HepG2 (cell line): ENCODE measurements around the gene ARCN1. TPM values are rescaled to one million over a fixed set of nuclear protein-coding genes. Genes with fewer than 3 reads are reported as not detected.
A peak's percentile ranks its signal among the peaks of the same experiment; 100 is the strongest.

Experiments used
- ATAC-seq: fragments of 200-7000 bp; cut with Tn5 transposase; 3 replicates; pipeline ENCODE4 v1.9.1; 2020; ENCODE audit warnings: mild to moderate bottlenecking, moderate library complexity
- BruUV-seq: library from RNA; stranded (reverse); fragments of 400-500 nt; replicated peaks from 2 replicates; lab custom pipeline; 2021; lab: Mats Ljungman, UMichigan
- CTCF ChIA-PET: fragments of 300-600 bp; formaldehyde crosslinking; extraction: SDS; loops from one replicate; lab custom pipeline; 2021; ENCODE audit warnings: low total read pairs, inconsistent platforms, low intra/inter-chr PET ratio; lab: Yijun Ruan, JAX
- POLR2A ChIA-PET: fragments of 350-600 bp; sonication (Branson Sonifier 250); formaldehyde crosslinking; loops from one replicate; lab custom pipeline; 2020; ENCODE audit warnings: antibody characterized with exemption, inconsistent platforms; lab: Yijun Ruan, JAX
- DNase-seq: peaks from one replicate; pipeline ENCODE4 v3.0.0-alpha.2; 2015; ENCODE audit warnings: low spot score
- FAIRE-seq: peaks from 3 replicates; lab custom pipeline; 2011; peaks lifted over from hg19 to GRCh38; lab: Jason Lieb, UNC
- H2AFZ ChIP-seq: one replicate; pipeline ENCODE4 v1.6.1; 2011; ENCODE audit warnings: low read length, inconsistent platforms
- H3K27ac ChIP-seq: fragments of 300-600 bp; 3 replicates; pipeline ENCODE4 v1.8.0; 2011; ENCODE audit warnings: mixed run types, mild to moderate bottlenecking, mixed read lengths, low read length, inconsistent platforms; ENCODE audit not compliant: insufficient read depth; ENCODE audit errors: extremely low read length
- H3K27me3 ChIP-seq, 2 experiments: fragments of 200-600 bp in 1 of 2; 2 replicates in 1 of 2; 3 replicates in 1 of 2; pipeline versions ENCODE4 v1.6.0 to v1.8.0; 2011; ENCODE audit warnings: low read length in 2 of 2, mild to moderate bottlenecking in 2 of 2, moderate library complexity in 2 of 2, inconsistent platforms in 1 of 2; ENCODE audit not compliant: insufficient read depth in 2 of 2, control insufficient read depth in 1 of 2
- H3K36me3 ChIP-seq, 2 experiments: fragments of 200-600 bp in 1 of 2; replicated peaks in 1 of 2; 2 replicates in 1 of 2; 3 replicates in 1 of 2; pipeline versions ENCODE4 v1.5.1 to v1.8.0; 2011; ENCODE audit warnings: low read length in 2 of 2, inconsistent platforms in 1 of 2; ENCODE audit not compliant: insufficient read depth in 2 of 2, control insufficient read depth in 1 of 2
- H3K4me1 ChIP-seq: 2 replicates; pipeline ENCODE4 v1.5.1; 2012; ENCODE audit warnings: low read length, inconsistent platforms; ENCODE audit not compliant: insufficient read depth
- H3K4me2 ChIP-seq: 2 replicates; pipeline ENCODE4 v1.6.0; 2011; ENCODE audit warnings: low read depth, low read length, inconsistent platforms
- H3K4me3 ChIP-seq, 3 experiments: fragments of 200-600 bp in 1 of 3; sonication (generic), shearing (Covaris generic) in 1 of 3; replicated peaks in 1 of 3; 2 replicates each; pipeline ENCODE4 v1.5.1; 2011 to 2016; ENCODE audit warnings: low read length in 3 of 3, inconsistent platforms in 2 of 3, low read depth in 2 of 3, mild to moderate bottlenecking in 2 of 3, control low read depth in 1 of 3, mixed read lengths in 1 of 3; ENCODE audit not compliant: insufficient read depth in 1 of 3
- H3K79me2 ChIP-seq: one replicate; pipeline ENCODE4 v1.6.1; 2011; ENCODE audit warnings: low read length, inconsistent platforms; ENCODE audit not compliant: insufficient read depth
- H3K9ac ChIP-seq: 2 replicates; pipeline ENCODE4 v1.6.0; 2011; ENCODE audit warnings: mild to moderate bottlenecking, low read depth, low read length, inconsistent platforms; ENCODE audit not compliant: insufficient read depth
- H3K9me3 ChIP-seq: 2 replicates; pipeline ENCODE4 v1.5.1; 2012; ENCODE audit warnings: mild to moderate bottlenecking, low read length
- H4K20me1 ChIP-seq: 2 replicates; pipeline ENCODE4 v1.6.0; 2011; ENCODE audit warnings: inconsistent platforms, mild to moderate bottlenecking, low read length, moderate library complexity; ENCODE audit not compliant: insufficient read depth
- MED8 ChIP-seq: sonication (generic); formaldehyde crosslinking; IDR thresholded peaks from 2 replicates; pipeline ENCODE4 v1.8.1; 2023; ENCODE audit warnings: mild to moderate bottlenecking, missing genetic modification reagents; ENCODE audit not compliant: insufficient replicate concordance
- ZMYM4 ChIP-seq: sonication (generic); formaldehyde crosslinking; IDR thresholded peaks from 2 replicates; pipeline ENCODE4 v1.8.1; 2023; ENCODE audit warnings: mild to moderate bottlenecking, missing genetic modification reagents
- ZNF652 ChIP-seq: IDR thresholded peaks from 2 replicates; pipeline ENCODE4 v1.6.1; 2016; ENCODE audit warnings: low read depth, borderline replicate concordance
- WGBS: methylation state at CpG from one replicate; pipeline ENCODE4 v1.1.6; 2017; ENCODE audit warnings: low lambda C conversion rate; 5-methylcytosine and 5-hydroxymethylcytosine counted together
- in situ Hi-C: cut with HindIII; loops from 2 replicates; pipeline ENCODE4 v1.10.0; 2017; ENCODE audit warnings: low pct_unique_long_range_greater_than_20kb; ENCODE audit not compliant: extremely low pct_ligation_motif_present
- intact Hi-C: fragments of 100-400 bp; cut with micrococcal nuclease; formaldehyde crosslinking; loops from one replicate; pipeline ENCODE4 v1.10.0; 2022; ENCODE audit not compliant: unreplicated experiment
- polyA plus RNA-seq, 8 experiments: library from polyadenylated mRNA; depleted of rRNA in 3 of 8; stranded (reverse) in 7 of 8; unstranded in 1 of 8; fragments of >200 nt; fragmentation: Illumina TruSeq in 4 of 8; extraction: Trizol in 4 of 8; gene quantifications; 2 replicates each; pipeline versions ENCODE4 v1.2.1 to v1.2.3, GENCODE V29; 2011 to 2016; ENCODE audit warnings: low read depth in 4 of 8, missing spikeins in 1 of 8, mixed read lengths in 1 of 8; ENCODE audit not compliant: insufficient read depth in 1 of 8
- total RNA-seq, 5 experiments: library from RNA; depleted of rRNA; stranded (reverse); fragments of >200 nt; fragmentation: Illumina TruSeq; extraction: Trizol; gene quantifications; 2 replicates each; pipeline ENCODE4 v1.2.3, GENCODE V29; 2016; ENCODE audit warnings: low read depth in 1 of 5
- TF ChIP-seq, protein P1 (sequence below): sonication (generic); formaldehyde crosslinking; IDR thresholded peaks from 2 replicates; pipeline ENCODE4 v1.5.0; 2020; ENCODE audit warnings: mild to moderate bottlenecking, missing genetic modification reagents
- TF ChIP-seq, protein P2 (sequence below): sonication (generic); formaldehyde crosslinking; IDR thresholded peaks from 2 replicates; pipeline ENCODE4 v1.8.0; 2022; ENCODE audit warnings: mild to moderate bottlenecking, missing genetic modification reagents; ENCODE audit not compliant: insufficient replicate concordance
- TF ChIP-seq, protein P3 (sequence below): conservative IDR thresholded peaks from 2 replicates; pipeline ENCODE4 v1.6.1; 2018; ENCODE audit warnings: missing genetic modification reagents
- TF ChIP-seq, protein P4 (sequence below): sonication (generic); formaldehyde crosslinking; IDR thresholded peaks from 2 replicates; pipeline ENCODE4 v1.4.0; 2020; ENCODE audit warnings: missing genetic modification reagents
- TF ChIP-seq, protein P5 (sequence below), 2 experiments: sonication (generic) in 1 of 2; formaldehyde crosslinking in 1 of 2; IDR thresholded peaks; 2 replicates each; pipeline versions ENCODE4 v1.5.1 to v1.6.1; 2011 to 2020; ENCODE audit warnings: borderline replicate concordance in 1 of 2, low read depth in 1 of 2, low read length in 1 of 2, mild to moderate bottlenecking in 1 of 2, missing genetic modification reagents in 1 of 2, moderate library complexity in 1 of 2

Gene ARCN1
- total and polyA plus RNA-seq, 2 of the 13 experiments (the other 11 are each of a cell fraction or from before 2014, with no cell fraction given) = 148 to 200 TPM

DNA sequence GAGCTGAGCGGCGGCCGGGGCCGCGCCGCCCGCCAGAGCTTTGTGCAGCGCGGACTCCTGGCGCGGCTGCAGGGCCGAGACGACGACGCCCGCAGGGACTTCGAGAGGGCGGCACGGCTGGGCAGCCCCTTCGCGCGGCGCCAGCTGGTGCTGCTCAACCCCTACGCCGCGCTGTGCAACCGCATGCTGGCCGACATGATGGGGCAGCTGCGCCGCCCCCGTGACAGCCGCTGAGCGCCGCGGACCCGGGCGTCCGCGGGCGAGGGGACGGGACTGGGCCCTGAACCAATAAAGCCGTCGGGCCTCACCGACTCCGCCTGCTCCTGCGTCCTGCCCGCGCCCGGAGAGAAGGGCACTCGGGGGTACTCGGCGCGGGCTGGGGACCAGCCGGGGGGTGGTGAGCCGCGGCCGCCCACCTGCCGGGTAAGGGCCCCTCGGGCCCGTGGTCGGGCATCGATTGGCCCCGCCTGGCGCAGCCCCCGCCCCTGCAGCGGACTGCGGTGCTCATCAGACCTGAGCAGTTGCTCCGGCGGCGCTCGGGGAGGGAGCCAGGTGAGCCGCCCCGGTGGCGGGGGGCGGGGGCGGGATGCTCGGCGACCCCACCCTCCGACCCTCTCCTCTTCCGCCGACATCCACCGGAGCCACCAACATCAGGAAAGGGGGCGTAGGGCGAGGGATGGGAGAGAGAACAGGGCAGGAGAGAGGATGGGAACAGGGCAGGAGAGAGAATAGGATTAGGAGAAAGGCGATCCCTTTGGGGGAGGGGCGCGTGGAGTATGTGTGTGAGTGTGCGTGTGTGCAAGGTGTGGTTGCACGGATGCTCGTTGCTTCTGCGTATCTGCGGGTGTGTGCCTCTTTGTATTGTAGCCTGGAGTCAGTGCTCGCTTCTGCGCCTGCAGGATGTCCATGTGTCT is 41.3 kb upstream of the ARCN1 start, which contains the start of gene TMEM25:
Gene TMEM25, plus strand, starts transcription at position 510 of the 914 bp plus-strand sequence. CDS start 610 bp downstream, outside the sequence.
- ATAC-seq (peak; percentile 76), DNase-seq (peak; percentile 32), FAIRE-seq (no peak)
- H3K27me3 ChIP-seq = no peaks in the 10 kb centered on the region; a peak in 1 of 5 replicates
- H3K9me3 ChIP-seq = no peaks in the 10 kb centered on the region
- H3K27ac ChIP-seq = peak within 1 kb of the TSS; percentile 64
- H4K20me1 ChIP-seq = no peaks in the 10 kb centered on the region
- under 1% methylated on average over 26 of the region's 94 CpGs for WGBS
- H3K4me2 ChIP-seq = peak within 1 kb of the TSS; percentile 94
- intact Hi-C loops (no loop called here), in situ Hi-C loops (loop anchor here (5.0 kb wide), 1 partner anchor 36 kb away; the partner anchor contains the start of gene IFT46)
- ChIA-PET POLR2A (interaction anchor here (1.7 to 1.9 kb wide), 2 partner anchors 42 to 96 kb away, joined by 7 to 8 read pairs; partner anchors contain the start of genes ARCN1 and KMT2A), CTCF (no interaction called here)
- no TSS peak for BruUV-seq
- peak within 1 kb of the TSS; percentile 70 to 97 (median 73) for H3K4me3 ChIP-seq
- peak within 1 kb of the TSS; percentile 79 for H3K9ac ChIP-seq
- H3K36me3 ChIP-seq = no peaks in the 10 kb centered on the region
- no peaks in the 10 kb centered on the region for H3K79me2 ChIP-seq
- peaks cover 66% of the 10 kb centered on the region for H3K4me1 ChIP-seq
- H2AFZ ChIP-seq = peak within 1 kb of the TSS; percentile 76
- TF ChIP-seq, protein P1, sequence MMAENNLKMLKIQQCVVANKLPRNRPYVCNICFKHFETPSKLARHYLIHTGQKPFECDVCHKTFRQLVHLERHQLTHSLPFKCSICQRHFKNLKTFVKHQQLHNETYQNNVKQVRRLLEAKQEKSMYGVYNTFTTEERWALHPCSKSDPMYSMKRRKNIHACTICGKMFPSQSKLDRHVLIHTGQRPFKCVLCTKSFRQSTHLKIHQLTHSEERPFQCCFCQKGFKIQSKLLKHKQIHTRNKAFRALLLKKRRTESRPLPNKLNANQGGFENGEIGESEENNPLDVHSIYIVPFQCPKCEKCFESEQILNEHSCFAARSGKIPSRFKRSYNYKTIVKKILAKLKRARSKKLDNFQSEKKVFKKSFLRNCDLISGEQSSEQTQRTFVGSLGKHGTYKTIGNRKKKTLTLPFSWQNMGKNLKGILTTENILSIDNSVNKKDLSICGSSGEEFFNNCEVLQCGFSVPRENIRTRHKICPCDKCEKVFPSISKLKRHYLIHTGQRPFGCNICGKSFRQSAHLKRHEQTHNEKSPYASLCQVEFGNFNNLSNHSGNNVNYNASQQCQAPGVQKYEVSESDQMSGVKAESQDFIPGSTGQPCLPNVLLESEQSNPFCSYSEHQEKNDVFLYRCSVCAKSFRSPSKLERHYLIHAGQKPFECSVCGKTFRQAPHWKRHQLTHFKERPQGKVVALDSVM (CRISPR knock-in tag) = peak; percentile 58; the same call in 1 of the 2 replicates
- TF ChIP-seq, protein P2, sequence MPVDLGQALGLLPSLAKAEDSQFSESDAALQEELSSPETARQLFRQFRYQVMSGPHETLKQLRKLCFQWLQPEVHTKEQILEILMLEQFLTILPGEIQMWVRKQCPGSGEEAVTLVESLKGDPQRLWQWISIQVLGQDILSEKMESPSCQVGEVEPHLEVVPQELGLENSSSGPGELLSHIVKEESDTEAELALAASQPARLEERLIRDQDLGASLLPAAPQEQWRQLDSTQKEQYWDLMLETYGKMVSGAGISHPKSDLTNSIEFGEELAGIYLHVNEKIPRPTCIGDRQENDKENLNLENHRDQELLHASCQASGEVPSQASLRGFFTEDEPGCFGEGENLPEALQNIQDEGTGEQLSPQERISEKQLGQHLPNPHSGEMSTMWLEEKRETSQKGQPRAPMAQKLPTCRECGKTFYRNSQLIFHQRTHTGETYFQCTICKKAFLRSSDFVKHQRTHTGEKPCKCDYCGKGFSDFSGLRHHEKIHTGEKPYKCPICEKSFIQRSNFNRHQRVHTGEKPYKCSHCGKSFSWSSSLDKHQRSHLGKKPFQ (CRISPR knock-in tag) = peak; percentile 46
- TF ChIP-seq ZNF652 (CRISPR knock-in tag) = no peak
- TF ChIP-seq, protein P3, sequence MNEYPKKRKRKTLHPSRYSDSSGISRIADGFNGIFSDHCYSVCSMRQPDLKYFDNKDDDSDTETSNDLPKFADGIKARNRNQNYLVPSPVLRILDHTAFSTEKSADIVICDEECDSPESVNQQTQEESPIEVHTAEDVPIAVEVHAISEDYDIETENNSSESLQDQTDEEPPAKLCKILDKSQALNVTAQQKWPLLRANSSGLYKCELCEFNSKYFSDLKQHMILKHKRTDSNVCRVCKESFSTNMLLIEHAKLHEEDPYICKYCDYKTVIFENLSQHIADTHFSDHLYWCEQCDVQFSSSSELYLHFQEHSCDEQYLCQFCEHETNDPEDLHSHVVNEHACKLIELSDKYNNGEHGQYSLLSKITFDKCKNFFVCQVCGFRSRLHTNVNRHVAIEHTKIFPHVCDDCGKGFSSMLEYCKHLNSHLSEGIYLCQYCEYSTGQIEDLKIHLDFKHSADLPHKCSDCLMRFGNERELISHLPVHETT (CRISPR knock-in tag) = peak; percentile 63; the same call in 1 of the 2 replicates
- TF ChIP-seq, protein P4, sequence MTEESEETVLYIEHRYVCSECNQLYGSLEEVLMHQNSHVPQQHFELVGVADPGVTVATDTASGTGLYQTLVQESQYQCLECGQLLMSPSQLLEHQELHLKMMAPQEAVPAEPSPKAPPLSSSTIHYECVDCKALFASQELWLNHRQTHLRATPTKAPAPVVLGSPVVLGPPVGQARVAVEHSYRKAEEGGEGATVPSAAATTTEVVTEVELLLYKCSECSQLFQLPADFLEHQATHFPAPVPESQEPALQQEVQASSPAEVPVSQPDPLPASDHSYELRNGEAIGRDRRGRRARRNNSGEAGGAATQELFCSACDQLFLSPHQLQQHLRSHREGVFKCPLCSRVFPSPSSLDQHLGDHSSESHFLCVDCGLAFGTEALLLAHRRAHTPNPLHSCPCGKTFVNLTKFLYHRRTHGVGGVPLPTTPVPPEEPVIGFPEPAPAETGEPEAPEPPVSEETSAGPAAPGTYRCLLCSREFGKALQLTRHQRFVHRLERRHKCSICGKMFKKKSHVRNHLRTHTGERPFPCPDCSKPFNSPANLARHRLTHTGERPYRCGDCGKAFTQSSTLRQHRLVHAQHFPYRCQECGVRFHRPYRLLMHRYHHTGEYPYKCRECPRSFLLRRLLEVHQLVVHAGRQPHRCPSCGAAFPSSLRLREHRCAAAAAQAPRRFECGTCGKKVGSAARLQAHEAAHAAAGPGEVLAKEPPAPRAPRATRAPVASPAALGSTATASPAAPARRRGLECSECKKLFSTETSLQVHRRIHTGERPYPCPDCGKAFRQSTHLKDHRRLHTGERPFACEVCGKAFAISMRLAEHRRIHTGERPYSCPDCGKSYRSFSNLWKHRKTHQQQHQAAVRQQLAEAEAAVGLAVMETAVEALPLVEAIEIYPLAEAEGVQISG = peak; percentile 66
- TF ChIP-seq MED8 (CRISPR knock-in tag) = no peak
- TF ChIP-seq, protein P5, sequence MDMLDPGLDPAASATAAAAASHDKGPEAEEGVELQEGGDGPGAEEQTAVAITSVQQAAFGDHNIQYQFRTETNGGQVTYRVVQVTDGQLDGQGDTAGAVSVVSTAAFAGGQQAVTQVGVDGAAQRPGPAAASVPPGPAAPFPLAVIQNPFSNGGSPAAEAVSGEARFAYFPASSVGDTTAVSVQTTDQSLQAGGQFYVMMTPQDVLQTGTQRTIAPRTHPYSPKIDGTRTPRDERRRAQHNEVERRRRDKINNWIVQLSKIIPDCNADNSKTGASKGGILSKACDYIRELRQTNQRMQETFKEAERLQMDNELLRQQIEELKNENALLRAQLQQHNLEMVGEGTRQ (IDR thresholded peaks at IDR 0.05; ENCODE audit: low read depth, low read length) = no peak
- TF ChIP-seq, protein P5 (CRISPR knock-in tag; IDR thresholded peaks at IDR 0.05; ENCODE audit: borderline replicate concordance) = no peak
- TF ChIP-seq ZMYM4 (CRISPR knock-in tag) = peak; percentile 37; the same call in 1 of the 2 replicates
